Measurements from ENCODE around the gene ADGRG6.
"Not testable (repeated sequence)": the region's sequence is repeated elsewhere in the genome, so short reads cannot be mapped to it uniquely, and the experiment has no call there.

ADGRG6 gene

DNA sequence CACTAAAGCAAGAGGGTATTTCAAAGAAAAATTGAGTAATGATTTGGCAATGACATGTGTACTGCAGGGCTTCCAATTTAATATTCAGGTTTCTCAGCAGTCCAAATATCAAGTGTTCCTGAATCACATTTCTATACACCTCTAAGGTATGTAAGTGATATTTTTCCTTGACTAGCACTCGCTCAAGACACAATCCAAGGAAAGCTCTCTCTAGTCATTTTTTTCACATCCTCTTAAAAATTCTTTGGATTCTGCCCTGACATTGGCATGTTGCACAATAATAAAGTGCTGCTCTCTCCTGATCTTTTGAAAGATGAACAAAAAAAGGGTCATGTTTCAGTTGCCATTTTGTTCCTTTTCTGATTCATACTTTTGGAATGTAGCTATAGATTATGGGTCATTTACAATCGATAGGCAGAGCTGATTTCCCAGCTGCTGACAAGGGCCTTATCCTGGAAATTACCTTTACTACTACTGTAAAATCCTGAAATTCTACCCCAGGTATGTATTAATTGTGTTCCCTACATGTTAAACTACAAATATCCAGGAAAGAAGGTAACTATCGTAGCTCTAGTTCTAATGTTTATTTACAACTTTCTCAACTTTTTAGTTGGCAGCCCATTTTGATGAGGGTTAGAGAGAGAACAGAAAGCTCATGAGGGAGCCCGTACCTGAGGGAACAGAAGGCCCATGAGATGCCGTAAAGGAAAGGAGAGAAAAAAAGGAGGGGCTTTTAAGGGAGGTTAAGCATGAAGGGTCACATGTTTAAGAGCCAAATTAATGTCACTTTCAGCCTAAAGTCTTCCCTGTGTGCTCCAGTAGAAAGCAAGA lies 22.2 kb upstream of the ADGRG6 start:
- in situ Hi-C loops (cut with HindIII; ENCODE audit: low pct_unique_long_range_greater_than_20kb, low sequenced_read_pairs) = no loop called here
- no peak for DNase-seq (ENCODE audit: low read depth in 1 of 2, low spot score in 1 of 2)
- TF ChIP-seq JUND (IDR thresholded peaks at IDR 0.05; ENCODE audit: low read depth) = no peak

- in situ Hi-C loops (cut with HindIII; ENCODE audit: low pct_unique_long_range_greater_than_20kb, low sequenced_read_pairs) = no loop called here
- no peak for TF ChIP-seq JUND (IDR thresholded peaks at IDR 0.05; ENCODE audit: low read depth)
- DNase-seq (ENCODE audit: low read depth in 1 of 2, low spot score in 1 of 2) = no peak
Measured at GRCh38 chr6:142280265-142280664, 21.5 kb upstream of the ADGRG6 start.

DNA sequence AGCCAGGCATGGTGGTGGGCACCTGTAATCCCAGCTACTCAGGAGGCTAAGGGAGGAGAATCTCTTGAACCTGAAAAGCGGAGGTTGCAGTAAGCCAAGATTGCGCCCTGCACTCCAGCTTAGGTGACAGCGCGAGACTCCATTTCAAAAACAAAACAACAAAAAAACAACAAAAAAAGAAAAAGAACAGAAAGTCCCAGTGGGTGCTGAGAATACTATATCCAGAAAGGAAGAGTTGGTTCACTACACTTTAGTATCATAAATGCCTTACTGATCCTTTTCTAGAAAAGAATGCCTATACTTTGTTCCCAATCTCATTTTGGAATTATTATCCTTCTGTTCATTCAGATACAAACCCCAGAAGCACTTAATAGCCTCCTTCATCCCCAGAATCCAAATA lies 20.9 kb upstream of the ADGRG6 start:
- no peak for DNase-seq (ENCODE audit: low read depth in 1 of 2, low spot score in 1 of 2)
- in situ Hi-C loops (cut with HindIII; ENCODE audit: low pct_unique_long_range_greater_than_20kb, low sequenced_read_pairs) = no loop called here
- no peak for TF ChIP-seq JUND (IDR thresholded peaks at IDR 0.05; ENCODE audit: low read depth)

- DNase-seq (ENCODE audit: low read depth in 1 of 2, low spot score in 1 of 2); in situ Hi-C loops (cut with HindIII; ENCODE audit: low pct_unique_long_range_greater_than_20kb, low sequenced_read_pairs): not testable (repeated sequence)
Measured at GRCh38 chr6:142283138-142283537, 18.7 kb upstream of the ADGRG6 start.

- DNase-seq (ENCODE audit: low read depth in 1 of 2, low spot score in 1 of 2) = no peak
- no peak for TF ChIP-seq JUND (IDR thresholded peaks at IDR 0.05; ENCODE audit: low read depth)
- in situ Hi-C loops (cut with HindIII; ENCODE audit: low pct_unique_long_range_greater_than_20kb, low sequenced_read_pairs) = no loop called here
Measured at GRCh38 chr6:142284419-142284818, 17.4 kb upstream of the ADGRG6 start.

DNA sequence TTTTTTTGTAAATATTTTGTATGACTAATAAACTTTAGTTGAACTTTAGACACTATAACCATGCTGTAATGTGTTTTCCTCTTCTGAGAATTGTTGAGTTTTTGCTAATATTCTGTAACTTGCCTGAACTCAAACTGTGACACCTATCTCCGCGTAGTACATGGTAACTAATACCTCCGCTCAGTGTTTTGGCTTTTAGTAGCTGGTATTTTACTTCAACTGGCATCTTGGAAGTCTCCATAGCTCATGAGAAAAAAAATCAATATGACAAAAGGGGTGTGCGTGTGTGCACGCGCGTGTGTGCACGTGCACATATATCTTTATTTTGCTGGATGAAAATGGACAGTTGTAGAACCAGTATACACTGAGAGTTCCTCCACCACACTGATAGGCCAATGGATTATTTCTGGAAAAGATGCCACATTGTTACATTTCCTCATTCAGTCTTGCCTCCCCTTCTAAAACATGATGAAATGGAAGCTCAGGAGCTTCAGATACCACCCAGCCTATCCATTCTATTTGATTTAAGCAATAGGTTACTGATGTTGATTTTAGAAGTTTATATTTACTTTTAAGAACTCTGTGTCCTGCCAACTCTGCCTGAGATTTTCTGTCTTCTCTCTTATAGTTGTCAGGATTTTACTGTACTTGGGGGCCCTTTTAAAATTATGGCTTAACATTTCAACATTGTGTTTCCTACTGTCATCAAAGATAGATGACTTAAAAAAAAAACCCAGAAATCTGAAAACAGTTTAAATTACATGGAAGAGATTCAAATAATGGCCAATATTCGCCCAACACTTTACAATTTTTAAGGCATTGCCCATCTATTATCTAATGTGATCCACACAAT lies 16.3 kb upstream of the ADGRG6 start:
- TF ChIP-seq JUND (IDR thresholded peaks at IDR 0.05; ENCODE audit: low read depth) = no peak
- in situ Hi-C loops (cut with HindIII; ENCODE audit: low pct_unique_long_range_greater_than_20kb, low sequenced_read_pairs) = no loop called here
- no peak for DNase-seq (ENCODE audit: low read depth in 1 of 2, low spot score in 1 of 2)

- no peak for TF ChIP-seq JUND (IDR thresholded peaks at IDR 0.05; ENCODE audit: low read depth)
- no peak for DNase-seq (ENCODE audit: low read depth in 1 of 2, low spot score in 1 of 2)
- in situ Hi-C loops (cut with HindIII; ENCODE audit: low pct_unique_long_range_greater_than_20kb, low sequenced_read_pairs) = no loop called here
Measured at GRCh38 chr6:142286088-142286409, 15.8 kb upstream of the ADGRG6 start.

DNA sequence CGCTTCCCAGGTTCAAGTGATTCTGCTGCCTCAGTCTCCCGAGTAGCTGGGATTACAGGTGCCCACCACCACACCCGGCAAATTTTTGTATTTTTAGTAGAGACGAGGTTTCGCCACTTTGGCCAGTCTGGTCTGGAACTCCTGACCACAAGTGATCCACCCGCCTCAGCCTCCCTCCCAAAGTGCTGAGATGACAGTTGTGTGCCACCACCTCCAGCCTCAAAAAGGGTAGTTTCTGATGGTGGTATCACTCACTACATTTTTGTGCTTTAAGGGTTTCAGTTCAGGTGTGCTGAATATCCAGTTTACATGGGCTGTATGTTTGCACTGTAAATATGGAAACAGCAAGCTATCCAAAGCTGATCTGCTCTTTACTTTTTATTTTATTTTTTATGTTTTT lies 12.1 kb upstream of the ADGRG6 start:
- no peak for DNase-seq (ENCODE audit: low read depth in 1 of 2, low spot score in 1 of 2)
- in situ Hi-C loops (cut with HindIII; ENCODE audit: low pct_unique_long_range_greater_than_20kb, low sequenced_read_pairs) = no loop called here

DNA sequence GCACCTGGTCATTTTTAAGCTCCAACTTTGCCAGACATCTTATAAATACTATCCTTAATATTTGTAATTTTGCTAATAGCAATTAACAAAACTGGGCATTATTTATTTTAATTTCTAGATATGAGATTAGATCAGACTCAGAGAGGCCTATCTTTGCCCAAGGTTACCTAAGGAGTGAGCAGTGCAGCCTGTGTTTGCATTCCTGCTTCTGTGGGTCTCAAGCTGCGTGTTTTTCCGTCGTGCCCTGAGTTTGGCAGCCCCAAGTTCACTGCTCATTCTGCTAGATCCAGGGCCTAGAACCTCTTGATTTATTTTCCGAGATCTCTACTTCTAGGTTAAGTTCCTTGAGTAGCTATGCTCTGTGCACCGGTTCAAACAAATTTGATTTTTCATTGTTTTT lies 11.0 kb upstream of the ADGRG6 start:
- no peak for DNase-seq (ENCODE audit: low read depth in 1 of 2, low spot score in 1 of 2)
- TF ChIP-seq JUND (IDR thresholded peaks at IDR 0.05; ENCODE audit: low read depth) = no peak
- in situ Hi-C loops (cut with HindIII; ENCODE audit: low pct_unique_long_range_greater_than_20kb, low sequenced_read_pairs) = no loop called here

More for the DNA sequence above, 12.1 kb upstream of the ADGRG6 start:
- TF ChIP-seq JUND (IDR thresholded peaks at IDR 0.05; ENCODE audit: low read depth) = no peak

DNA sequence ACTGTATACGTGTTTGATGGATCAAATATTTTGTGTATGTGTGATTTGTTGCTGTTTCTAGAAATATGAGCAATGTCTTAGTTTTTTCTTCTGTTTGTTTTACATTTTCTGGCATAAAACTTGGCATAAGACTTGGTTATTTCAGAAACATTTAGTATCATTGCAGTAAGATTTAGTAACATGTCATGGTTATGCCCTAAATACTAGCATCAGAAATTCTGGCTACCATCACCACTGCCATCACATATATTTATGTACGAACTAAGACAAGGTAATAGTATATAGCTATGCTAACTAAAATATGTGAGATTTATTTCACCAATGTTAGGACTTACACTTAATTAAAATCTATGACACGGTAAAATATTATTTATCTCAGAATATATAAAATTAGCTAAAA lies 10.3 kb upstream of the ADGRG6 start:
- DNase-seq (ENCODE audit: low read depth in 1 of 2, low spot score in 1 of 2) = no peak
- in situ Hi-C loops (cut with HindIII; ENCODE audit: low pct_unique_long_range_greater_than_20kb, low sequenced_read_pairs) = no loop called here
- no peak for TF ChIP-seq JUND (IDR thresholded peaks at IDR 0.05; ENCODE audit: low read depth)

DNA sequence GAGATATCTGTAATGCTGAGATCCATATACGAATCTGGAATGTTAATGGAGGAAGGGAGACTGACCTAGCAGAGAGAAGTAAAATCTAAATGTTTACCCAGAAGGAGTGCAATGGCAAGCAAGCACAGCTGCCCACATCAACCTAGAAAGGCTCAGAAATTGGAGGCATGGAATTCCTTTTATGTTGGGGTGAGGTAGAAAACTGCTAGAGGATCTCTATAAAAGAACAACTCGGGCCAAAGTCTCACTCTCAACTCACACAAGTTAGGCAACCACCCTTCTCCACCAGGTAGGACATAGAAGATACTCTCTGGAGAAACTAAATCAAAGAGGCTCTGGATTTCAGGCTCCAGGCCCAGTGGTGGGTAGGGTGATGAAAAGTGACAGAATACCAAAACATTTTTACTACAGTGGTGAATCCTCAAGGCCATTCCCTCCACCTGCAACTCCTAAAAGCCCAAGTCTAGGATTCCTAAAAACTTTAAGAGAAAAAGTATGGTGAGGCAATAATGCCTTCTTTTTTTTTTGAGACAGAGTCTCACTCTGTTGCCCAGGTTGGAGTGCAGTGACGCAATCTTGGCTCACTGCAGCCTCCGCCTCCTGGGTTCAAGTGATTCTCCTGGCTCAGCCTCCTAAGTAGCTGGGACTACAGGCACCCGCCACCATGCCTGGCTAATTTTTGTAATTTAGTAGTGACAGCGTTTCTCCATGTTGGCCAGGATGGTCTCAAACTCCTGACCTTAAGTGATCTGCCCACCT lies 9.5 kb upstream of the ADGRG6 start:
- no peak for TF ChIP-seq JUND (IDR thresholded peaks at IDR 0.05; ENCODE audit: low read depth)
- in situ Hi-C loops (cut with HindIII; ENCODE audit: low pct_unique_long_range_greater_than_20kb, low sequenced_read_pairs) = no loop called here
- DNase-seq (ENCODE audit: low read depth in 1 of 2, low spot score in 1 of 2) = no peak

GRCh38 chr6:142293121-142293520 lies 8.7 kb upstream of the ADGRG6 start:
- in situ Hi-C loops (cut with HindIII; ENCODE audit: low pct_unique_long_range_greater_than_20kb, low sequenced_read_pairs) = no loop called here
- DNase-seq (ENCODE audit: low read depth in 1 of 2, low spot score in 1 of 2) = no peak
- TF ChIP-seq JUND (IDR thresholded peaks at IDR 0.05; ENCODE audit: low read depth) = no peak

DNA sequence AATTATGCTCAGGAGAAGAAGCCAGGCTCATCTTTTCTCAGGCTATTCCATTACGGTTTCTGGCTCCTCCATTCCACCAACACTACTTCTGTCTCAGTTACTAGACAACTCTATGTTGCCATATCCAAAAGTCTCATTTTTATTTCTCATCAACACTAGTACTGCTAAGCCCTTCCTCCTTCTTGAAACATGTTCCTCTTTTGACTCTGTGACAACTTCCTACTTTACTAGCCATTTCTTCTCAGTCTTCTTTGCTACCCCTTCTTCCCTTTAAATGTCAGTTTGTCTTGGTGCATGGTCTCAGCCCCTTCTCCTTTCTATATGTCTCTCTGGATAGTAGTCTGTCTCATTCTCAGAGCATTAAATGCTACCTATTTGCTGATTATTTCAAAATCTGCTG lies 7.1 kb upstream of the ADGRG6 start:
- TF ChIP-seq JUND (IDR thresholded peaks at IDR 0.05; ENCODE audit: low read depth) = no peak
- in situ Hi-C loops (cut with HindIII; ENCODE audit: low pct_unique_long_range_greater_than_20kb, low sequenced_read_pairs) = no loop called here
- no peak for DNase-seq (ENCODE audit: low read depth in 1 of 2, low spot score in 1 of 2)
